ENCODE data around the gene SLC6A11.

Gene SLC6A11

DNA sequence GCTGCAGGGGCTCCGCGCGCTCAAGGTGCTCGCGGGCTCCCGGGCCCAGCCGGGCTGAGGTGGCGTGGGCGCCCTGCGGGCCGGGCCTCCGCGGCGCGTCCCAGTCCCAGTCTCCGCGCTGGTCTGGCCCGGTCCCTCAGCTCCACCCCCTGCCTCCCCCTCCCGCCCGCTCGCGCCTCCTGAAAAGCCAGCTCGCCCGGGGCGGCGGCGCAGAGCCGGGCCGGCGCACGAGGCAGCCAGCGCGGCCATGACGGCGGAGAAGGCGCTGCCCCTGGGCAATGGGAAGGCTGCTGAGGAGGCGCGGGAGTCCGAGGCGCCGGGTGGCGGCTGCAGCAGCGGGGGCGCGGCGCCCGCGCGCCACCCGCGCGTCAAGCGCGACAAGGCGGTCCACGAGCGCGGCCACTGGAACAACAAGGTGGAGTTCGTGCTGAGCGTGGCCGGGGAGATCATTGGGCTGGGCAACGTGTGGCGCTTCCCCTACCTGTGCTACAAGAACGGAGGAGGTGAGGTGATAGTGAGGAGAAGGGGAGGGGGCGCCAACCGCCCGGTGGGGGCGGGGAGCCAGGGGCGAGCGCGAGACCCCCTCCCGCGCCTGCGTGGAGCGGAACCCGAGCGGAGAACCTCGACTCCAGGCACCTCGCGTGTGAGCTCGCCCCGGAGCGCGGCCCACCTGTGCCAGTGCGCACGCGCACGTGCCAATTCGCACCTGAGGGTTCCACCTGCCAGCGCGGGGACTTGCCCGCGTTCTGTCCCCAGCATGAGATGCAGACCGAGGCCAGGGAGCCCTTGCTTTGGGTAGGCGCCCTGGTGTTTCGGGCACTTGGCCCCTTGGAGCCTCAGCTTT is at the start of gene SLC6A11:
Gene SLC6A11, plus strand, starts transcription at position 210 of the 844 bp plus-strand sequence. Its CDS starts 38 bp downstream, at position 248.
- no peak for DNase-seq

DNA sequence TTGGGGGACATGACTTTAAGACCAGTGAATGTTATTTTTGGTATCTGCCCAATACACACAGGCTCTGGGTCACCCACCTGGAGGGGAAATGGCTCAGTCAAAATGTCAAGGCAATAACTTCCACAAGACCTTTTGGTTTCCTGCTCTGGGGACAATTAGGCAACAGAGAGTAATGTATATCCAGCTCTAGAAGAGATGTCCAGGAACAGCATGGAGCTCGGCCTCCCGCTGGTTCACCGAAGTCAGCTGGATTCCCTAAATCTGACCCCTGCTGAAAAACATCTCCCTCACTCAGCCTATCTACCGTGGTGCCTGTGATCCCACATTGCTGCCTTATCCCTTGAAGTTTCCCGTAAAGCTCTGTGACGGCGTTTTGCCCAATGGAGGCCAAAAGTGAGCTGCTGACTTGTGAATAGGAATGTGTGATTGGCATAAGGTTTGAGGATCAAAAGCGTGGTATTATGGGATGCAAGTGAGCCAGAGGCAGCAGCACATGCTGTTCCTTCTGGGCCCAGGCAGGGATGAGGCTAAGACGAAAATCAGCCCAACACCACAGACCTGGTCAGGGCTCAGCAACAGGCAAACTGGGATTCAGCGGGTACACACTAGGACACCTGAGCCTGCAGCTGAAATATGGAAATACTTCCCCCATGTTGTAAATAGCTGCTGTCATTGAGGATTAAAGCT is 47.2 kb upstream of the SLC6A11 start:
- DNase-seq, result no peak

DNA sequence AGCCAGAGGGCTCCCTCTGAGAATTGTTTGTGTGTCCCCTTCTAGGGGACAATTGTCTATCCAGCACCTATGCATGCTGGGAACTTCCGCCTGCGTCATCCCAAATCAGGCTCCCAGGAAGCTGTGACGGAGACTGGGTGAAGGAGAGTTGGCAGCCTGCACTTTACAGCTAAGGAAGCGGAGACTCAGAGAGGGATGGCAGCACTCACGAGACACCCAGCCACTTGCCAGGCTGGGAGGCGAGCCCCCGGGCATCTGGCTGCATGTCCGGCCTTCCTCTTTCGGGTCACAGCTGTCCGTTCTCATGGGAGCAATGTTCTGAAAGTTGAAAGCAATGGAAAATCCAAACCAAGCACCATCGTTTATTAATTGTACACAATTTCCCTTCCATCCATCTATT is 45.5 kb upstream of the SLC6A11 start:
- no peak for DNase-seq

DNA sequence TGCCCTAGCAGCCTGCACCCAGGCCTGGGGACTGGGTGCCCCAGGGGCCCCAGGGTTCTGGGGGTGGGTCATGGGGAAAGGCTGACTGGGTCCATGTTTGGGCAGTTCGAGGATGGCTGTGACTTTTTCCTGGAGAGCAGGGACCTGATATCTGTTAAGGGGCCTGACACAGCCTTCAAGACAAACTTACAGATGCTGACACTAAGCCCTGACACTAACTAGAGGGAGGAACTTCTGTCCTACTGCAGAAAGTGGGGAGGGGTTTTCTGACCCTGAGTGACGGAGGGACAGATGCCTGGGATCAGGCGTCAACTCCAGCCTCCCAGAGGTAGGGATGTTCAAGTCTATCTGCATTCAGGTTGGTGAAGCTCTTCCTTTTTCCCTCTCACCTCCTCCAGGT is 45.0 kb upstream of the SLC6A11 start:
- DNase-seq, result no peak

DNA sequence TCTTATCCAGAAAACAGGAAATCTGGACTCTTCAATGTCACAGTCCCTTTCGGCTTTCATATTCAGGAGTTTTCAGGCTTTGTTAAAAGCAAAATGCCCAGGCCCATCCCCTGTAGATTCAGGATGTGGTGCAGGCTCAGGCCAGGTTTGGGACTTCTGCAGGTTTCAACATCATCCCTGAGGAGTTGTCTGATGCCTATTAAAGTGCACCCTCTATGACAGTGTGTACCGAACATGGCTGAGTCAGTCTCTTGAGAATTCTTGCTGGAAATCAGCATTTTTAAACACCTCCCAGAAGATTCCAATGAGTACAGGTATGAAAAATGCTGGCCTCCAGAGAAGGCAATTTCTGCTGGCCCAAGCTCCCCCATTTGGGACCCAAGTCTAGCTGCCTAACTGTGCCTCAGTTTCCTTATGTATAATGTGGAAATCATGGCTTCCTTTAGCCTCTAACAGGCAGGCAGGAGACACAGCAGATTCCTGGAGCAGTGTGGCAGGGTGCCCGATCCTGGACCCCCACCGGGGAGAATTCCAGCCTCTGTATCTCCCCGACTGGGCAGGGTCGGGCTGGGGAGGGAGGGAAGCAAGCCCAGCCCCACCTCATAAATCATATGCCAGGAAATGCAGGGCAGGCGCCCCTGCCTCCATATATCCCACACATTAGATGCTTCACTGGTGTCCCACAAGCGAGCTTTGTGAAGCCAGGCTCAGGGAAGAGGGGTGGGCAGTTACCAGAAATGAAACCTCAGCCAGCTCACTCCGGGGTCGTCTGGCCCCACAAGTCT is 44.4 kb upstream of the SLC6A11 start:
- DNase-seq, result no peak

DNA sequence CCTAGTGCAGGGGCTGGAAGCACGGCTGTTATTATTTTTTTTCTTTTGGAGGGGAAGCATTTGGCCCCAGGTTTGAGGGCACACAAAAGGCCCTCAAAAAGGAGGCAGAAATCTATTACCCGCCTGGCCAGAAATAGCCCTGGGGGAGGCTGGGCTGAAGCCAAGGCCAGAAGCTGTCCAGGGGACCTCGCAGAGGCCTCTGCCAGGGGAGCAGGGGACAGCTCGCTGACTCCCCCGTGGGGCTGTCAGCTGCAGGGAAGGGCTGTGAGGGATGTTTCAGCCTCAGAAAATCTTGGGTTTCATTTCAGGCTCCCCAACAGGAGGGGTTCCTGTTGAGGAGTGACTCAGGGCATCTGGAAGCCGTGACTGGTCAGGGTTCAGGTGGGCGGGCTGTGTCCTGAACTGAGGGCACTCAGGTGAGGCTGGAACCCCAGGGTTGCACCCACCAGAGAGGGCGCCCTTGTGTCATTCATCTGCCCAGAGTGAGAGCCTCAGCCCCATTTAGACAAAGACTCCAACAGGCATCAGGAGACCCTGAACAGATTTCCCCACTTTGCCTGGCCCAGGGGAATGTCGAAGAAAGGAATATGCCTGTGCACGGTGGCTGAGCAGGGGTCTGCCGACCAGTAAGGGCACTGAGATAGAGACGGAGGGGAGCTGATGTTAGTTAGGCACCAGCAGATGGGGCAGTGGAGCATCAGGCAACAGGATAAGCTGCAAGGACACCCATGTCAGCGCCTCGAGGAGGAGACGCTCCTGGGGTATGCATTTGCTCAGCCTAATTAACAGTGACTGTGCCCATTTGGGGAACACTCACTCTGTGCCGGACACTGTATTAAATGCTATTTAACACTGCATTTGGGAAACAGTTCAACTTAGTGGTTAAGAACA is 43.5 kb upstream of the SLC6A11 start:
- DNase-seq, result no peak

DNA sequence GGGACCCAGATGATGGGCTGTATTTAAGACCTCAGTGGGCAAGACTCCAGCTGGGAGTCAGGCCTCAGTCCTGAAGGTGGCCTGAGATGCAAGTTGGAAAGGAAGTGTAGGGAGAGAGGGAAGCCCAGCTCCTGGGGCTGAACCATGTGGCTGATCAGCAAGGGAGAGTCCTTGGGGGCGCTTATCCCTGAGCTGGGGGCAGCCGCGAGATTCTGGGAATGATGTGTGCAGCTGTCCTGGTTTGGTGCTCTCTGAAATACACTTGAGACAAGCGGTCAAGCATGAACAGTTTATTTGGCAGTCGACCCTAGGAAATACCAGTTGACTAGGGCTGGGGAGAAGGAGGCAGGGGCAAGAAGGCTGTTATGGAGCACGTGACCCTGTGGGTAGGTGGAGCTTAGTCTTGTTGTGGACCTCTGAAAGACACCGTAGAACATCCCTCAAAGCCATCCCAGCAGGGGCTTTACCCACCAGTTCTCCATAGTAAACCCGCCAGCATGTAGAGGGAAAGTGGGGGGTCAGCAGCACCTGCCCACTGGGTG is 41.8 kb upstream of the SLC6A11 start:
- DNase-seq, result no peak

DNA sequence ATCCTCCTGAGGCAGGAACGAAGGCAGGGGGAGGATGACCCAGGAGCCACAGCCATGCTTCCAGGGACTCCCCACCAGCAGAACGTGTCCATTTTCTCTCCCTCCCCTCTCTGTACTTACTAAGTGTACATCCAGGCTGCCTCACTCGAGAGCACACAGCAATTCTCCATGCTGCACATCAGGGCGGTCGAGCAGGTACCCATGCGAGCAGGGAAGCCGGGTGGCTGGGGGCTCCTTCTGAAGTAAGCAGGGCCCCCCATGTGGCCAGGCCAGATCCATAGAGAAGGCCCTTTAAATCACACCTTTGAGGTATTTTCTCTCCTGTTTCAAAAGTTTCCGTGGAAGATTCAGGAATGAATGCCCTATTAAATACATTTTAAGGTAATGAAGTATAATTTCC is 41.2 kb upstream of the SLC6A11 start:
- DNase-seq, result no peak

DNA sequence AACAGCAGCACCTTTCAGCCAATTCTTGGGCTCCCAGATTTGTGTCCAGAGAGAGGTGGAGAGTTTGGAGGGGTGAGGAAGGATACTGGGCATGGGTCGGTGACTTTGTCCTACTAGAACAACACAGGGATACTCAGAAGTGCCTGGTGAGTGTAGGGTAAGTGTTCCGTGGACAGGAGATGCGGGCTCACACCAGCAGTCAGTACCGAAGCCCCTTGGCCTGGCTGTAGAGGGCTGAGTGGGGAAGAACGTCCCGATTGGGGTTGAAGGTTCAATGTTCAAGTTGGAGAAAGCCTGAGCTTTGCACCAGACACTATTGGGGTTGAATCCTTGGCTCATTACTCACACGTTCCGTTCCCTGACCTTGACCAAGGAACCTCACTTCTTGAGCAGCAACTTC is 40.8 kb upstream of the SLC6A11 start:
- DNase-seq, result no peak

DNA sequence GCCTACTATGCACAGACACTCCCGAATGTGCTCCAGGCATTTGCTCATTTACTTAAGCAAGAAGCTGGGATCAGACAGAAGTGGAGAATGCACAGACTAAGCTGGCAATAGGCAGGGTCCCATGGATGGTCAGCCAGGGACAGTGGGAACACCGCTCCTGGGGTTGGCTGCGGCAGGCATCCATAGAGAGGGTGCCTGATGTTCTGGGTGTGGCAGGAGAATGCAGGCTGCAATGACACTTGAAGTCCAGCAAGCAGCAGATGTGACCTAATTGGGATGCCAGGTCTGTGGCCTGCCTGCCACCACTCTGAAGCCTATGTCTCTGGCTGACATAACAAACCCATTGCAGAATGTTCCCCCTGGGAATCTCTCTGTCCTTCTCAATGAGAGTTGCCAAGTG is 40.2 kb upstream of the SLC6A11 start:
- no peak for DNase-seq

DNA sequence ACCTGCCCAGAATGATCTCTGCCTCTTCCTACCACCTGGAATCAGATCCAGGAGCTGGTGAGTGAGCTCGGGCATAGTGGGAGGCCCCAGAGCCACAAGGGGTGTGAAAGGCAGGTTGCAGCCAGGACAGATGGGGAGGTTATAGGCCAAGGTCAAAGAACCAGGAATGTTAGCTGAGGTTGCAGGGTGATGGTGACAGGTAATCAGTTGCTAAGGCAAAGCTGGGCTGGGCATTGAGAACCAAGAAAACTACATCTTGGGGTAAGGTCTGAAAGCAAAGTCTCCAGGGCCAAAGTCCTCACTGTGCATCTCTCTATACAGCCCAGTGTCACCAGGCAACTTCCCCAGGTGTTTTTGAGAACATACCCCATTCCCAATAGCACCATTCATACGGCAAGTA is 38.4 kb upstream of the SLC6A11 start:
- no peak for DNase-seq

DNA sequence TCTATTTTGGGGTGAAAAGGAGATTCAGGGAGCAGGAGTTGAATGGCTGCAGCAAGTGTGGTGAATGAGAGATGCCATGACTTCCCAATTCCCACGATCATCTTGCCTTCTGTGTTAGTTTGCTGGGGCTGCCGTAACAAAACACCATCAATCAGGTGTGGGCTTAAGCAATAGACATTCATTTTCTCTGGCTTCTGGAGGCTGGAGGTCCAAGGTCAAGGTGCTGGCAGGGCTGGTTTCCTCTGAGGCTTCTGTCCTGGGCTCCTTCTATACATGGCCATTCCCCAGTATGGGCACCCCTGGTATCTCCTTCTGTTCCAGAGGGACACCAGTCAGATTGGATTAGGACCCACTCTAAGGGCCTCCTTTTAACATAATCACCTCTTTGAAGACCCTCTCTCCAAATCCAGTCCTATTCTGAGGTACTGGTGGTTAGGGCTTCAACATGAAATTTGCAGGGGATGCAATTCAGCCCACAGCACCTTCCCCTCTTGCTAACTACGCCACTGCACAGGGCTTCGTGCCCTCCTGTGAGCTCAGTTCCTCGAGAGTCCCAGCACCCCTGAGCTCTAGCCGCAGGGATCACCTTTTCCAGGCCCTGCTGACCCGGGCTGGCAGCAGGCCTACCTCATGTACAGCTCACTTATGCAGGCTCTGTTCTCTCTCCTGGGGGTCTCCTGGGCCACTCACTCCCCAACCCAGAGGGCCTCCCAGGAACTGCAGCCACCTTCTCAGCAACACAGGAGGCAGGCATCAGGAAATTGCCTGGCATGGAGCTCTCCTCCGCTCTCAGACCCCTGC is 37.3 kb upstream of the SLC6A11 start:
- no peak for DNase-seq

DNA sequence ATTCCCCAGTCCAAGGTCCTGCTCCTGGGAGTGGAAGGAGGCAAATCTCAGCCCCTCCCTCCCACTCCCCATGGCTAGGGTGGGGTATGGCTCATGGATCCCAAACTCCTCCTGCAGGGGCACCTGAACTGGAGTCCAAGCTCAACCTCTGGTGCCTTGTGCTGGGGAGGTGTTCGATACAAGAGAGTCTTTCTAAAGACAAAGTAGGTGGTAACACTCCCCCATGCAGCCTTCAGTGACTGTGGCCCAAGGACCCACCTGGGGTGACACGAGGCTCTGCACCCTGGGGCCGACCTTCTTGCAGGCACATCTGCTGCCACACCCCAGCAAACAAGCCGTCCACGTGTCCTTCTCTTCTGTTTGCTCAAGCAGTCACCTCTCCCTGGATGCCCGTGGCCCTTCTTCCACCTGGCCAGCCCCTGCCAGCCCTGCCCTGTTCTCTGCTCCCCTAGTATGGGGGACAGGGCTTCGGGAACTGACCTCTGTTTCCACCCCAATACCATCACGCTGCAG is 36.7 kb upstream of the SLC6A11 start:
- no peak for DNase-seq

DNA sequence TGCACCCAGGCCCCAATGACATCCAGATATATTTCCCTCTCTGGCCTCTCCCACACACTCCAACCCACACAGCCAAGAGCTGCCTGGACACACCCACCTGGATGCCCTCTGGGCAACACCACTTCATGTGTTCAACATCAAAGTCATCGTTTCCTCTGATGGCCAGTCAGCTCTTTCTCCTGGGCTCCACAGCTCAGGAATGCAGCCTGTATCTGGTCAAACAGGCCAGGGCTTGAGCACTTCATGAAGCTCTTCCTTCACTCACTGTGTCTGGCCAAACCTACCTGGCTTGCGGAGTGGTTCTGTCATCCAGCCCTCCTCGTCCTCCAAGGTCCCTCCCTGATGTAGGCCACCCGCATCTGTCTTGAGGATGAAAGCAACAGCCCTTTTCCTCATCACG is 35.8 kb upstream of the SLC6A11 start:
- no peak for DNase-seq

DNA sequence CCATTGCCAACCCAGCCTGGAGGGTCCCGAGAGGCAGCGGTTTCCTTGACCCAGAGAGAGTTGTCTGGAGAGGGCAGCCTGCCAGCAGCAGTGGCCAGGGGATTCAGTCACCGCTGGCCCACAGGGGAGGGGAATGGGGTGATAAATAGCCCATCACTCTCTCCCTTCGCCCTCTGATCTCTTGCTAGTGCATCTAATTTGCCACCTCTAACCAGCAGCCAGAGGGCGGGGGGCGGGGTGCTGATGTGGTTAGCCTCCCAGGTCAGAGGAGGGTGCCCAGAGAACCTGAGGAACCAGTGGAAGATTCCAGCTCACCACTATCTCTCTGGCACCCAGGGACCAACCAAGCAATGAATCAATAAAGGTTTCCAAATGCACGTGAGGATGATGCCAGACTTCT is 35.1 kb upstream of the SLC6A11 start:
- no peak for DNase-seq

DNA sequence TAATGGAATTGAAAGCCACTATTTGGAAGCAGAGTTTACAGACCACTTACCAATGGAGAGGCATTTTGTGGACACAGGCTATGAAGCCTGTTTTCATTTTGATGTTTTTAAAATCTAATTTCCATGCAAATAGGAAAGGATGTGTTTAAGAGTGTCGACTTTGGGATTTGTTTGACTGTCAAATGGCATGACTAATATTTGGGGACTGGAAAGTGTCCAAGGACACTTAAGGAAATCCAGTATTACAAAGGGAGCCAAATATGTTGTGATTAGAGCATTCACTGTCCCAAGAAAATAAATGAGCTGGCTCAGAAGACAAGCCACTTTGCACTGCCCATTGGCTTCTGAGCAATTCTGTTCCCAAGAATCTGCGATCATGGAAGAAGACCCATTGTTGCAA is 34.0 kb upstream of the SLC6A11 start:
- no peak for DNase-seq

DNA sequence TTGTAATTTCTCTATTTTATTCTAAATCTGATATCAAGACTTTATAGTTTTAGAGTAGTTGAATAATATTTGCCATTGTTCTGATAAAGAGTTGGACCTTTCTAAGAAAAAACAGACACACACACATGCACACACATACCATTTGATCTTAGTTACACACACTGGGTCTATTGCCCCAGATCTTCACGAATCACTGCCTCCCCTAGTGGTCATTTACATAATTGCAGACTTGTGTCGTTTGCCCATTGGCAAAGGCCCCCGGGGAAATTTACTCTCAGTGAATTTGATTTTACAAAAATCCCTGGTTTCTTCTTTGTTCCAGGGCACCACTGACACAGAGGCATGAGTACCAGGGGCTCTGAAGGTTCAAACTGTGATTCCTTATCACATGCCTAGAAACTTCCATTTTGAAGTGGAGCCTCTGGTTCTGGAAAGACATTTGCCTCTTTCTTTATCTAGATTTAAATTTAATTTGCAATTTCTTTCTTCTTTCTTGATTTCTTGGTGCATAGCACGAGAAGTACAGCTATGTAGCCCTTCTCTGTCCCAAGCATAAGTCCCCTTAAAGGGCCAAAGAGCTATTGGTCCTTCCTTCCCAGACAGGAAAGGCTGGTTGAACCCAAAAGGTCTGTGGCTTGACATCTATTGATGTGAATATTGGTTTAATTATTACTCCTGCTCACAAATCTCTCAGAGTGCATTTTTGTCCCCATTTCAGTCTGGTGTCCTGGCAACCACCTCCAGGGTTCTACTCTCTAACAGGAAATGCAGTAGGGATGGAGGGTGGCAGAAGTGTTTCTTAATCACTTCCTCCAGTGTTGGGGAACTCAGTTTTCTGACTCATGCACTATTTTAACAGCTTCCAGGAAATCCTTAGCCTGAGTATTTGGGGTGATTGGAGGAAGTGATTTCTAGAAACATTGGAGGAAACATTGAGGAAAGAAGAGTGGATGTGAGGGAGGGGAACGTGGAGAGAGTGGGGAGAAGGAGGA is 32.4 kb upstream of the SLC6A11 start:
- DNase-seq, result no peak

DNA sequence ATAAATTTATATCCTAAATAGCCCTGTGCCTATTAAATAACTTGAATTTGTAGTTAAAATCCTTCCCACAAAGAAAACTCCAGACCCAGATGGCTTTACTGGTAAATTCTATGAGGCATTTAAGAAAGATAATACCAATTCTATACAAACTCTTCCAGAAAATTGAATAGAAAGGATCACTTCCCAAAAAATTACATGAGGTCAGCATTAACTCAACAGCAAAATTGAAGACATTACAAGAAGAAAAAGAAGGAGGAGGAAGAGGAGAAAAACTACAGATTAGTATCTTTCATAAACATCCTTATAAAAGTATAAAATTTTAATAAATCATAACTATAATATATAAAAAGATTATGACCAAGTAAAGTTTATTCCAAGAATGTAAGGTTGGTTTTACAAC is 29.4 kb upstream of the SLC6A11 start:
- no peak for DNase-seq

DNA sequence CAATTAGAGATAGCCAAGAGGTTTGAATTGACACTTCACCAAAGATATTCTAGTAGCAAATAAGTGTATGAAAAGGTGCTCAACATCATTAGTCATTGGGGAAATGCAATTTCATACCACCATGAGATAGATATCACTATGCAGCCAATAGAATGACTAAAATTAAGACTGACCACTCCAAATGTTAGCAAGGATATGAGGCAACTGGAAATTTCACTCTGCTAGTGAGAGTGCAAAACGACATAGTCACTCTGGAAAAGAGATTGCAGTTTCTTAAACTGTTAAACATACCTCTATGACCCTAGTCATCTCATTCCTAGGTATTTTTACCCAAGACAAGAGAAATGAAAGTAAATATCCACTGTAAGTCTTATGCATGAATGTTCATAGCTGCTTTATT is 27.6 kb upstream of the SLC6A11 start:
- DNase-seq, result no peak

DNA sequence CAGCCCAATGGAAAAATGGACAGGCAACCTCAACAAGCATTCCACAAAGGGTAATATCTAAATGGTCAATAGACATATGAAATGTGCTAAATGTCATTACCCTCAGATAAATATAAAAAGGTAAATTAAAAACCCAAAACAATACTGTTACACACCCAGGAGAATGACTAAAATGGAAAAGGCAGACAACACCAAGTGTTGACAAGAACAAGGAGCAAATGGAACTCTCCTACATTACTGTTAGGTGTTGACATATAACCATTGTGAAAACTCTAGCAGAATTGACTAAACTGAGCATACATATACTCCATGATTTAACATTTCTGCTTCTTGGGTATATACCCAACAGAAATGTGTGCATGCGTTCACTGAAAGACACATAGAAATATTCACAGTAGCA is 25.3 kb upstream of the SLC6A11 start:
- no peak for DNase-seq
